Fibroblast of lung (primary cell): ENCODE results near the gene PLXNA2.

Experiments used
- EZH2 ChIP-seq: IDR thresholded peaks from 2 replicates; pipeline ENCODE4 v1.5.1; 2012; ENCODE audit warnings: low read length, control low read depth, mild to moderate bottlenecking; ENCODE audit errors: missing control alignments
- TF ChIP-seq, protein P1 (sequence below), 2 donors: IDR thresholded peaks in 1 of 2; conservative IDR thresholded peaks in 1 of 2; 1 replicate in 1 of 2; 2 replicates in 1 of 2; pipeline ENCODE4 v1.5.1; 2011 to 2012; ENCODE audit warnings: low read length in 2 of 2, control low read depth in 1 of 2, inconsistent platforms in 1 of 2, low read depth in 1 of 2, mild to moderate bottlenecking in 1 of 2

DNA sequence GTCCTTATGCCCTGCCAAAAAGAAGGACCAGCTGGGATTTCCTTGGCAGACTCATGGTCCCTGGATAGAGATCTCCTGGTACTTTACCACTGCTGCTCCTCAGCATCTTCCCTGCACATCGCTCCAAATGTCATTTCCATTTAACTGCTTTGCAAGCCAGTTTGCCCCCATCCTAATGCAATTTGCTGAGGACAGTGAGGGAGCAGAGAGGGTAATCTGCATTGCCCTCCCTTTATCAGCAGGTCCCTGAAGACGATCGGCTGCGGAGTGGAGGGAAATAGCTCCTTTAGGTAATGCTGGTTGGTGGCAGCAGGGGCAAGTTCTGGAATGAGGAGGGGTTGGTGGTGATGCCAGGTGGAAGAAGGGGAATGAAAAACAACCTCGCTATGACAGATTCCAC lies 2.7 kb downstream of the PLXNA2 start:
- TF ChIP-seq, protein P1, sequence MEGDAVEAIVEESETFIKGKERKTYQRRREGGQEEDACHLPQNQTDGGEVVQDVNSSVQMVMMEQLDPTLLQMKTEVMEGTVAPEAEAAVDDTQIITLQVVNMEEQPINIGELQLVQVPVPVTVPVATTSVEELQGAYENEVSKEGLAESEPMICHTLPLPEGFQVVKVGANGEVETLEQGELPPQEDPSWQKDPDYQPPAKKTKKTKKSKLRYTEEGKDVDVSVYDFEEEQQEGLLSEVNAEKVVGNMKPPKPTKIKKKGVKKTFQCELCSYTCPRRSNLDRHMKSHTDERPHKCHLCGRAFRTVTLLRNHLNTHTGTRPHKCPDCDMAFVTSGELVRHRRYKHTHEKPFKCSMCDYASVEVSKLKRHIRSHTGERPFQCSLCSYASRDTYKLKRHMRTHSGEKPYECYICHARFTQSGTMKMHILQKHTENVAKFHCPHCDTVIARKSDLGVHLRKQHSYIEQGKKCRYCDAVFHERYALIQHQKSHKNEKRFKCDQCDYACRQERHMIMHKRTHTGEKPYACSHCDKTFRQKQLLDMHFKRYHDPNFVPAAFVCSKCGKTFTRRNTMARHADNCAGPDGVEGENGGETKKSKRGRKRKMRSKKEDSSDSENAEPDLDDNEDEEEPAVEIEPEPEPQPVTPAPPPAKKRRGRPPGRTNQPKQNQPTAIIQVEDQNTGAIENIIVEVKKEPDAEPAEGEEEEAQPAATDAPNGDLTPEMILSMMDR (conservative IDR thresholded peaks at IDR 0.05 in 1 of 2, IDR thresholded peaks at IDR 0.05 in 1 of 2; ENCODE audit: low read depth in 1 of 2, low read length in 2 of 2) = no peak
- TF ChIP-seq EZH2 = no peak
